ENCODE measurements around the gene HMGCR.

The HMGCR gene

GRCh38 chr5:75340714-75341478, 3.9 kb downstream of the HMGCR start:
- H3K4me3 ChIP-seq (ENCODE audit: control insufficient read depth, low read depth, low read length), result no peak overlapping the region
- no peak for TF ChIP-seq CTCF (IDR thresholded peaks at IDR 0.05; ENCODE audit: control insufficient read depth, insufficient read depth, low read depth, low read length, missing control alignments)
- no peak for DNase-seq (ENCODE audit: low read depth)

- TF ChIP-seq CTCF (IDR thresholded peaks at IDR 0.05; ENCODE audit: control insufficient read depth, insufficient read depth, low read depth, low read length, missing control alignments), result no peak
- no peak for DNase-seq (ENCODE audit: low read depth)
- no peak overlapping the region for H3K4me3 ChIP-seq (ENCODE audit: control insufficient read depth, low read depth, low read length)
These were observed 4.9 kb downstream of the HMGCR start for GRCh38 chr5:75341934-75342333.

GRCh38 chr5:75342836-75343235, 5.8 kb downstream of the HMGCR start:
- no peak for DNase-seq (ENCODE audit: low read depth)
- no peak for TF ChIP-seq CTCF (IDR thresholded peaks at IDR 0.05; ENCODE audit: control insufficient read depth, insufficient read depth, low read depth, low read length, missing control alignments)
- H3K4me3 ChIP-seq (ENCODE audit: control insufficient read depth, low read depth, low read length), result no peak overlapping the region

GRCh38 chr5:75348241-75348640, 11.2 kb downstream of the HMGCR start:
- no peak overlapping the region for H3K4me3 ChIP-seq (ENCODE audit: control insufficient read depth, low read depth, low read length)
- no peak for TF ChIP-seq CTCF (IDR thresholded peaks at IDR 0.05; ENCODE audit: control insufficient read depth, insufficient read depth, low read depth, low read length, missing control alignments)
- no peak for DNase-seq (ENCODE audit: low read depth)

GRCh38 chr5:75349663-75350062, 12.6 kb downstream of the HMGCR start:
- DNase-seq (ENCODE audit: low read depth), result no peak
- TF ChIP-seq CTCF (IDR thresholded peaks at IDR 0.05; ENCODE audit: control insufficient read depth, insufficient read depth, low read depth, low read length, missing control alignments), result no peak

GRCh38 chr5:75351139-75351926, 14.3 kb downstream of the HMGCR start:
- H3K4me3 ChIP-seq (ENCODE audit: control insufficient read depth, low read depth, low read length), result no peak overlapping the region
- DNase-seq (ENCODE audit: low read depth), result no peak
- no peak for TF ChIP-seq CTCF (IDR thresholded peaks at IDR 0.05; ENCODE audit: control insufficient read depth, insufficient read depth, low read depth, low read length, missing control alignments)

More at GRCh38 chr5:75349663-75350062, 12.6 kb downstream of the HMGCR start:
- H3K4me3 ChIP-seq (ENCODE audit: control insufficient read depth, low read depth, low read length), result no peak overlapping the region

All from AG09309 (cell line).